H1 (cell line): ENCODE measurements around the gene DPYSL4. TPM values are rescaled to one million over a fixed set of nuclear protein-coding genes. Genes with fewer than 3 reads are reported as not detected.

Experiments used
- CTCF ChIA-PET: fragments of 300-600 bp; sonication (Branson Sonifier 250); formaldehyde crosslinking; loops from one replicate; lab custom pipeline; 2021; ENCODE audit not compliant: partially characterized antibody; lab: Charles Lee
- POLR2A ChIA-PET: fragments of 300-600 bp; sonication (Branson Sonifier 250); formaldehyde crosslinking; loops from one replicate; lab custom pipeline; 2021; ENCODE audit warnings: inconsistent platforms; ENCODE audit not compliant: partially characterized antibody; lab: Charles Lee
- DNase-seq, 2 experiments: peaks; one replicate each; pipeline versions ENCODE4 v3.0.0 to v3.0.0-alpha.2; 2010 to 2022; ENCODE audit warnings: low spot score in 2 of 2, low read depth in 1 of 2, mixed read lengths in 1 of 2
- FAIRE-seq: peaks from 2 replicates; lab custom pipeline; 2011; peaks lifted over from hg19 to GRCh38; lab: Jason Lieb, UNC
- H2AFZ ChIP-seq: 2 replicates; pipeline ENCODE4 v1.8.1; 2012; ENCODE audit warnings: low read length, inconsistent platforms
- H2AK5ac ChIP-seq: 2 replicates; pipeline ENCODE4 v1.6.1; 2013; ENCODE audit warnings: low read depth, low read length
- H2BK120ac ChIP-seq: replicated peaks from 2 replicates; pipeline ENCODE3; 2013; ENCODE audit warnings: low read depth, low read length, inconsistent platforms
- H2BK12ac ChIP-seq: 2 replicates; pipeline ENCODE4 v1.6.1; 2013; ENCODE audit warnings: low read depth, low read length
- H2BK15ac ChIP-seq: 2 replicates; pipeline ENCODE4 v1.6.1; 2013; ENCODE audit warnings: low read length
- H2BK20ac ChIP-seq: 2 replicates; pipeline ENCODE4 v1.6.1; 2013; ENCODE audit warnings: low read length
- H2BK5ac ChIP-seq: 2 replicates; pipeline ENCODE4 v1.6.1; 2013; ENCODE audit warnings: low read depth, low read length
- H3K14ac ChIP-seq: 2 replicates; pipeline ENCODE4 v1.6.1; 2013; ENCODE audit warnings: inconsistent platforms; ENCODE audit not compliant: insufficient read length
- H3K18ac ChIP-seq: 2 replicates; pipeline ENCODE4 v1.6.1; 2013; ENCODE audit warnings: low read length; ENCODE audit errors: extremely low read depth
- H3K23ac ChIP-seq: 2 replicates; pipeline ENCODE4 v1.6.1; 2013; ENCODE audit warnings: inconsistent platforms; ENCODE audit not compliant: insufficient read length
- H3K23me2 ChIP-seq: 2 replicates; pipeline ENCODE4 v1.6.1; 2013; ENCODE audit warnings: low read depth, low read length
- H3K27ac ChIP-seq: 2 replicates; pipeline ENCODE4 v1.6.1; 2011; ENCODE audit warnings: low read depth, low read length, inconsistent platforms
- H3K27me3 ChIP-seq, 4 experiments: replicated peaks in 1 of 4; 1 replicate in 1 of 4; 2 replicates in 3 of 4; pipeline versions ENCODE4 v1.6.1 to v1.8.1; 2011 to 2013; ENCODE audit warnings: low read length in 3 of 4, mild to moderate bottlenecking in 3 of 4, inconsistent platforms in 2 of 4, mixed read lengths in 2 of 4, moderate library complexity in 1 of 4; ENCODE audit not compliant: control insufficient read depth in 3 of 4, insufficient read depth in 3 of 4; ENCODE audit errors: extremely low read depth in 1 of 4
- H3K36me3 ChIP-seq, 4 experiments: 2 replicates each; pipeline versions ENCODE4 v1.6.1 to v1.8.1; 2011 to 2013; ENCODE audit warnings: mild to moderate bottlenecking in 4 of 4, low read length in 3 of 4, moderate library complexity in 2 of 4, control low read depth in 1 of 4, inconsistent platforms in 1 of 4; ENCODE audit not compliant: insufficient read depth in 4 of 4, control insufficient read depth in 2 of 4
- H3K4ac ChIP-seq: replicated peaks from 2 replicates; pipeline ENCODE3; 2013; ENCODE audit warnings: low read length, low read depth, mixed read lengths, inconsistent platforms; ENCODE audit not compliant: insufficient read length
- H3K4me1 ChIP-seq, 4 experiments: replicated peaks in 1 of 4; 1 replicate in 1 of 4; 2 replicates in 3 of 4; pipeline versions ENCODE4 v1.6.1 to v1.8.1; 2011 to 2013; ENCODE audit warnings: low read length in 3 of 4, inconsistent platforms in 2 of 4, mixed read lengths in 1 of 4; ENCODE audit not compliant: insufficient read depth in 4 of 4, control insufficient read depth in 3 of 4
- H3K4me2 ChIP-seq, 2 experiments: 2 replicates each; pipeline versions ENCODE4 v1.6.1 to v1.8.1; 2011 to 2013; ENCODE audit warnings: low read depth in 2 of 2, low read length in 2 of 2, control low read depth in 1 of 2, inconsistent platforms in 1 of 2, mild to moderate bottlenecking in 1 of 2; ENCODE audit not compliant: insufficient read depth in 1 of 2
- H3K4me3 ChIP-seq, 4 experiments: fragments of 200-600, 300-600 bp in 1 of 4; sonication (generic), shearing (Covaris generic), sonication (Bioruptor Twin) in 1 of 4; 2 replicates each; pipeline versions ENCODE4 v1.5.1 to v1.8.1; 2011 to 2016; ENCODE audit warnings: low read length in 4 of 4, low read depth in 3 of 4, control low read depth in 2 of 4, inconsistent platforms in 2 of 4, mild to moderate bottlenecking in 2 of 4, mixed read lengths in 1 of 4, moderate library complexity in 1 of 4; ENCODE audit not compliant: insufficient read depth in 2 of 4; ENCODE audit errors: extremely low read depth in 1 of 4
- H3K56ac ChIP-seq: replicated peaks from 2 replicates; pipeline ENCODE3; 2013; ENCODE audit warnings: low read depth, mild to moderate bottlenecking, mixed read lengths, low read length, inconsistent platforms; ENCODE audit not compliant: insufficient read length
- H3K79me1 ChIP-seq: 2 replicates; pipeline ENCODE4 v1.6.1; 2013; ENCODE audit warnings: low read depth, low read length, control low read depth
- H3K79me2 ChIP-seq, 2 experiments: 2 replicates each; pipeline versions ENCODE4 v1.6.1 to v1.8.1; 2012 to 2013; ENCODE audit warnings: low read length in 2 of 2, mild to moderate bottlenecking in 2 of 2, inconsistent platforms in 1 of 2; ENCODE audit not compliant: insufficient read depth in 2 of 2, control insufficient read depth in 1 of 2
- H3K9ac ChIP-seq, 4 experiments: replicated peaks in 1 of 4; 1 replicate in 1 of 4; 2 replicates in 3 of 4; pipeline versions ENCODE4 v1.6.1 to v1.8.1; 2011 to 2013; ENCODE audit warnings: low read depth in 3 of 4, low read length in 3 of 4, control low read depth in 2 of 4, mild to moderate bottlenecking in 2 of 4, moderate library complexity in 2 of 4, inconsistent platforms in 1 of 4; ENCODE audit errors: extremely low read depth in 1 of 4
- H3K9me3 ChIP-seq, 2 experiments: 2 replicates each; pipeline versions ENCODE4 v1.6.1 to v1.8.1; 2012 to 2013; ENCODE audit warnings: mild to moderate bottlenecking in 2 of 2, moderate library complexity in 2 of 2, control low read depth in 1 of 2, inconsistent platforms in 1 of 2, low read depth in 1 of 2, low read length in 1 of 2, mixed read lengths in 1 of 2; ENCODE audit not compliant: insufficient read depth in 2 of 2
- H4K20me1 ChIP-seq, 2 experiments: replicated peaks in 1 of 2; 2 replicates each; pipeline versions ENCODE3 to v1.8.1; 2011 to 2013; ENCODE audit warnings: inconsistent platforms in 2 of 2, low read length in 2 of 2, mild to moderate bottlenecking in 1 of 2; ENCODE audit not compliant: insufficient read depth in 2 of 2, control insufficient read depth in 1 of 2
- H4K5ac ChIP-seq: 2 replicates; pipeline ENCODE4 v1.6.1; 2013; ENCODE audit warnings: low read length, low read depth, mixed read lengths, inconsistent platforms; ENCODE audit not compliant: insufficient read length
- H4K8ac ChIP-seq: 2 replicates; pipeline ENCODE4 v1.8.0; 2013; ENCODE audit warnings: mild to moderate bottlenecking, moderate library complexity, low read length, inconsistent platforms; ENCODE audit not compliant: insufficient read depth; ENCODE audit errors: extremely low read depth
- H4K91ac ChIP-seq: replicated peaks from 2 replicates; pipeline ENCODE3; 2013; ENCODE audit warnings: low read length, mixed read lengths, inconsistent platforms; ENCODE audit not compliant: insufficient read length
- CREB1 ChIP-seq: IDR thresholded peaks from 2 replicates; pipeline ENCODE4 v1.6.1; 2012; ENCODE audit warnings: inconsistent platforms
- CTBP2 ChIP-seq: IDR thresholded peaks from 2 replicates; pipeline ENCODE4 v1.7.0; 2011; ENCODE audit warnings: borderline replicate concordance, mild to moderate bottlenecking, moderate library complexity, mixed read lengths, low read length; ENCODE audit not compliant: insufficient read depth, insufficient read length
- EZH2 ChIP-seq: fragments of 200-600 bp; sonication (generic); IDR thresholded peaks from 2 replicates; pipeline ENCODE4 v1.7.1; 2012; ENCODE audit warnings: low read depth, mild to moderate bottlenecking, moderate library complexity, low read length, inconsistent platforms; ENCODE audit not compliant: severe bottlenecking
- JUN ChIP-seq: IDR thresholded peaks from 2 replicates; pipeline ENCODE4 v1.6.1; 2011; ENCODE audit warnings: low read depth, mild to moderate bottlenecking, improper control_type of control experiment, low read length
- WGBS, 2 experiments: shearing (Covaris generic) in 1 of 2; methylation state at CpG; one replicate each; pipeline versions ENCODE4 v1.1.6 to v1.1.7; 2013 to 2015; ENCODE audit warnings: low lambda C conversion rate in 2 of 2, mixed read lengths in 2 of 2, inconsistent platforms in 1 of 2, low coverage in 1 of 2, missing lambda C conversion rate in 1 of 2; ENCODE audit not compliant: insufficient replicate concordance in 2 of 2, insufficient coverage in 1 of 2, insufficient read length in 1 of 2; ENCODE audit errors: extremely low coverage in 1 of 2, missing lambda C conversion rate in 1 of 2; 5-methylcytosine and 5-hydroxymethylcytosine counted together
- polyA plus RNA-seq, 7 experiments: library from polyadenylated mRNA; depleted of rRNA in 3 of 7; stranded (reverse) in 5 of 7; unstranded in 2 of 7; fragments of >200 nt in 5 of 7; fragments of 200-250 nt in 2 of 7; gene quantifications; 1 replicate in 5 of 7; 2 replicates in 1 of 7; 4 replicates in 1 of 7; pipeline versions ENCODE4 v1.2.1 to v1.2.3, GENCODE V29; 2011 to 2013; ENCODE audit warnings: missing spikeins in 2 of 7, mixed read lengths in 2 of 7
- total RNA-seq: library from RNA; stranded (reverse); fragmentation: NEBNext Ultra II Directional; extraction: Animal tissue kit (Norgen Biotek cat#: 25700); gene quantifications from 2 replicates; pipeline ENCODE4 v1.2.1, GENCODE V29; 2021

DPYSL4 gene
- total and polyA plus RNA-seq, 2 of the 8 experiments (the other 6 are each of a cell fraction or from before 2014, with no cell fraction given): 12.9 to 15.2 TPM

DNA sequence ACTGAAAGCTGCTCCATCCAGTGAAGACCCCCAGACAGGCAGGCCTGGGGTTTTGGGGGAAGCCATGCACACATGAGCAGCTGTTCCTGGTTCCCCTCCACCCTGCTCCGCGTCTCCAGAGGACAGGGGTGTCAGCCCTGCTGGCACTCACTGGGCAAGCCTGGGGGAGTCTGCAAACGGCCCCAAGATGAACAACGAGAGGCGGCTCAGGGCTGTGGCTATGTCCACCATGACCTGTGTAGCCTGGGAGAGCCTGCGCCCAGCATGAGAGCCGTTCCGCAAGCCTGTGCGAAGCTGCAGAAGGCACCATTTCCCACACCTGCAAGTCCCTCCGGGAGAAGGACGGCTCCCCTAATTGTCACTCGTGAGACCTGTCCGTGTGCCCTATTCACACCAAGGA, 59.5 kb downstream of the DPYSL4 start:
- no peak overlapping the region for H3K27ac ChIP-seq
- H2BK20ac ChIP-seq: no peak overlapping the region
- H4K5ac ChIP-seq: no peak overlapping the region
- H4K91ac ChIP-seq: no peak overlapping the region
- no peak overlapping the region for H2AFZ ChIP-seq
- 0 out of 2 replicates have a peak overlapping the region, but pooled peaks have one; percentile 46 for H4K8ac ChIP-seq
- FAIRE-seq (no peak), DNase-seq (no peak)
- H2BK15ac ChIP-seq: no peak overlapping the region
- no peak overlapping the region for H3K18ac ChIP-seq
- no peak overlapping the region for H2BK5ac ChIP-seq
- peaks cover 2% of the 10 kb centered on the region; the same call in 1 of the 2 replicates for H3K23me2 ChIP-seq
- no peaks in the 10 kb centered on the region for H3K79me1 ChIP-seq
- H3K27me3 ChIP-seq: no peaks in the 10 kb centered on the region; a peak in 1 of 7 replicates
- TF ChIP-seq CTBP2 (no peak), EZH2 (no peak), JUN (no peak), CREB1 (no peak)
- no peak overlapping the region for H3K4me3 ChIP-seq
- 91% methylated on average over 13 of the region's 13 CpGs; no CpG with 5 or more reads in 1 of the 2 experiments for WGBS, 2 experiments
- ChIA-PET CTCF (interaction anchor here (0.7 to 1.5 kb wide), 5 partner anchors 9 to 27 kb away, joined by 3 to 5 read pairs (median 3); no protein-coding TSS in a partner anchor), POLR2A (interaction anchor here (0.7 to 1.5 kb wide), 2 partner anchors 10 to 32 kb away, joined by 3 read pairs; no protein-coding TSS in a partner anchor)
- no peak overlapping the region for H3K4ac ChIP-seq
- H3K79me2 ChIP-seq: no peaks in the 10 kb centered on the region
- H3K9me3 ChIP-seq: no peaks in the 10 kb centered on the region
- H3K23ac ChIP-seq: no peak overlapping the region
- no peak overlapping the region for H3K14ac ChIP-seq
- H3K9ac ChIP-seq: no peak overlapping the region
- H4K20me1 ChIP-seq: peaks cover 0 to 1% of the 10 kb centered on the region in 2 experiments
- H3K36me3 ChIP-seq: no peaks in the 10 kb centered on the region
- H2BK120ac ChIP-seq: no peak overlapping the region
- peaks cover 0 to 8% (median 3%) of the 10 kb centered on the region in 4 experiments; a peak in 4 of 7 replicates for H3K4me1 ChIP-seq
- no peak overlapping the region for H3K56ac ChIP-seq
- H2AK5ac ChIP-seq: no peak overlapping the region
- no peak overlapping the region for H3K4me2 ChIP-seq
- no peak overlapping the region for H2BK12ac ChIP-seq
